ENCODE measurements around the gene TNFRSF14.

- TF ChIP-seq GATA2 (IDR thresholded peaks at IDR 0.05; ENCODE audit: low read depth, low read length): no peak
- no peak for TF ChIP-seq GATA3 (IDR thresholded peaks at IDR 0.05; ENCODE audit: low read depth, low read length)
These were observed 33.5 kb downstream of the TNFRSF14 start for GRCh38 chr1:2589431-2590232.
